ENCODE measurements around the gene MCM3AP. TPM values are rescaled to one million over a fixed set of nuclear protein-coding genes. Genes with fewer than 3 reads are reported as not detected.
"Not testable (repeated sequence)": the region's sequence is repeated elsewhere in the genome, so short reads cannot be mapped to it uniquely, and the experiment has no call there.

The MCM3AP gene
- total RNA-seq, 2 donors from 2014 or later: 52.4 to 66.4 TPM

DNA sequence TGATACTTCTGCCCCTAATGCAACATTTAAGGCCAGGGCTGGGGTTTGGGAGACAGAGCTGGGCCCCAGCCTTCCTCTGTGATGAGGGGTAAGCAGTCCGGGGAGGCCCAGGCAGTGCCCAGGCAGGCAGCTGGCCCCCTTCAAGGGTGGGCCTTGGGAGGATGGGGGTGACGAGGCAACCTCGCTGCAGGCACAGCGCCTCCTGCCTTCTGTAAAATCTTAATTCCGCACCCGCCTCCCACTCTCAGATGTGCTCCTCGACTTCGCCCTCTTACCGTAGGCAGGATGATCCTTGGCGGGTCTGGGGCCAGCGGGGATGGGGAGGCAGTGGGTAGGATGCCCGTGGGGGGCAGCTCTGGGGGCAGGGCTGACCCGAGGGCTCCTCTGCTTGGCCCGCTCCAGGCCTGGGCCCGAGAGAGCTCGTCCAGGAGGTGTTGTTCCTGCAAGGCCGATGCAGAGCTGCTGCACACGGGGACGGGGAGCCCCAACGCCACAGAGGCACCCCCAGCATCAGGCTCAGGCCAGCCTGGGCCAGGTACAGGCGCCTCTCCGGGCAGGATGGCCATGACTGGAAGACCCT, 29.1 kb upstream of the MCM3AP start:
- intact Hi-C loops (cut with DNase I): no loop called here
- no peak for DNase-seq
- no peak for ATAC-seq

DNA sequence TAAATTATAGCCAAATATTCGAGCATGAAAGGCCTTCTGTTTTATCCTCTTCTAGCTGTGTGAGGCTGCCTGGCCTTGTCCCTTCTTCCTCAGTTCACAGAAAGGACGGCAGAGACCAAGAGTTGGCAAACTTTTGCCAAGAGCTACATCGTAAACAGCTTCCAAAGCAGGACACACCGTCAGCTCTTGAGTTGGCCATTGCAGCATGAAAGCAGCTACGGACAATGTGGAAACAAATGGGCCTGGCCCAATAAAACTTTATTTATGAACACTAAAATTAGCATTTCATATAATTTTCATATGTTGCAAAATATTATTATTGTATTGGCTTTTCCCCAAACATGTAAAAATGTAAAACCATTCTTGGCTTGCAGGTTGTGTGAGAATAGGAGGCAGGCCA, 27.5 kb upstream of the MCM3AP start:
- no peak for DNase-seq
- no peak for ATAC-seq
- intact Hi-C loops (cut with DNase I): no loop called here

DNA sequence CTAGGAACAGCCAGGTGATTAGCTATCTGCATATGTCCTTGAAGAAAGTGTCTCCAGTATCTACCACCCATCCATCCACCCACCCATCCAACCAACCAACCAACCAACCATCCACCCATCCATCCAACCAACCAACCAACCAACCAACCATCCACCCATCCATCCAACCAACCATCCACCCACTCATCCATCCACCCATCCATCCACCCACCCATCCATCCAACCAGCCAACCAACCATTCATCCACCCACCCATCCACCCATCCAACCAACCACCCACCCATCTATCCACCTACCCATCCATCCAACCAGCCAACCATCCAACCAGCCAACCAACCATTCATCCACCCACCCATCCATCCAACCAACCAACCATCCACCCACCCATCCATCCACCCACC, 26.2 kb upstream of the MCM3AP start:
- ATAC-seq (no peak), DNase-seq (no peak)
- intact Hi-C loops (cut with DNase I): no loop called here

DNA sequence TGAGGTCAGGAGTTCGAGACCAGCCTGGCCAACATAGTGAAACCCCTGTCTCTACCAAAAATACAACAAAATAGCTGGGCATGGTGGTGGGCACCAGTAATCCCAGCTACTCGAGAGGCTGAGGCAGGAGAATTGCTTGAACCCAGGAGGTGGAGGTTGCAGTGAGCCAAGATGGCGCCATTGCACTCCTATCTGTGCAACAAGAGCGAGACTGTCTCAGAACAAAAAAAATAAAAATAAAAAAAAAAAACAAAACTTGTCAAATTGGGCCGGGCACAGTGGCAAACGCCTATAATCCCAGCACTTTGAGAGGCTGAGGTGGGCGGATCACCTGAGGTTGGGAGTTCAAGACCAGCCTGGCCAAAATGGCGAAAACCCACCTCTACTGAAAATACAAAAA, 24.8 kb upstream of the MCM3AP start:
- DNase-seq; ATAC-seq; intact Hi-C loops (cut with DNase I): not testable (repeated sequence)

DNA sequence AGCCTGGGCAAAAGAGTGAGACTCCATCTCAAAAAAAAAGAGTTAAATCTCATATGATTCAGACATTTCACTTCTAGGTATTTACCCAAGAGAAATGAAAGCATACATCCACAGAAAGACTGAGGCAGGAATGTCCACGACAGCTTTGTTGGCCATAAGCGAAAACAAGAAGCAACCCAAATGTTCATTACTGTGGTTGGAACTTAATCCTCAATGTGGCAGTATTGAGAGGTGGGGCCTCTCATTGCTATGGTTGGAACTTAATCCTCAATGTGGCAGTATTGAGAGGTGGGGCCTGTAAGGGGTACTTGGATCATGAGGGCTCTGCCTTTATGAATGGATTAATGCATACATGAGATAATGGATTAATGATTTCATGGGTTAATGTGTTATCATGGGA, 23.0 kb upstream of the MCM3AP start:
- ATAC-seq (no peak), DNase-seq (no peak)
- intact Hi-C loops (cut with DNase I): no loop called here

DNA sequence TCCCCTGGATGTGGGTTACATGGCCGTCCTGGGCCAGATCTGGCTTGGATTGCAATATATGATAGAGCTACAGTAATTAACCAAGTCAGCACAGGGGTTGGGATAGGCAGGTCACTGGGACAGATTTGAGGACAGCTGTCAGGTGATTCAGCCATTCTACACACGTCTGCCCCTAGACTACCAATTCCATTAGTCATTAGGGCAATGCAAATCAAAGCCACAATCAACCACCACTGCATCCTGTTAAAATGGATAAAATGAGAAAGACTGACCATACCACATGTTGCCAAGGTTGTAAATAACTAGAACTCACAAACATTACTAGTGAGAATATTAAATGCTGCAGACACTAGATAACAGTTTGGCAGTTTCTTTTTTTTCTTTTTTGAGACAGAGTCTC, 22.2 kb upstream of the MCM3AP start:
- intact Hi-C loops (cut with DNase I): no loop called here
- ATAC-seq (no peak), DNase-seq (no peak)

DNA sequence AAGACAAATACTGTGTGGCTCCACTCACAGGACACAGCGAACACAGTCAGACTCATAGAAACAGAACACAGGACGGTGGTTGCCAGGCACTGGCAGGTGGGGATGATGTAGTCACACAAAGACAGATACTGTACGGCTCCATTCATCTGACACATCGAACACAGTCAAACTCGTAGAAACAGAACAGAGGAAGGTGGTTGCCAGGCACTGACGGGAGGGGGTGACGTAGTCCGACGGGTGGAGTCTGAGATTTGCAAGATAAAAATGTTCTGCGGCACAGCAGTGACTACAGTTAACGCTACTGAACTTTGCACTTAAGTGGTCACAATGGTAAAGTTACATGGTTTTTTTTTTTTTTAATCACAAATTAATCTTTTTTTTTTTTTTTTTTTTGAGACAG, 19.5 kb upstream of the MCM3AP start:
- DNase-seq: no peak
- no peak for ATAC-seq
- intact Hi-C loops (cut with DNase I): no loop called here

DNA sequence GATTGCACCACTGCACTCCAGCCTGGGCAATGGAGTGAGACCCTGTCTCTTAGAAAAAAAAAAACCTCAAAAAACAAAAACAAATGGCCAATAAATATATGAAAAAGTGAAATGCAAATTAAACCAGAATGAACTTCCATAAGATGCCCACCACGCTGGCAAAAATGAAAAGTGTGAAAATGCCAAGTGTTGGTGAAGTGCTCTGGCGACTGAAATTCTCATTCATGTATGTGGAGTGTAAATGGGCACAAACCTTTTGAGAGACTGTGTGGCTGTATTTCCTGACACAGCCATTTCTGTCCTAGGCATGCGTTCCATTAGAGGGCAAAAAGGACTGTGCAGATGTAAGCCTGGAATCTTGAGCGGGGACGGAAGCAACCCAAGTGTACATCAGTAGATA, 19.0 kb upstream of the MCM3AP start:
- intact Hi-C loops (cut with DNase I): no loop called here
- no peak for ATAC-seq
- no peak for DNase-seq

DNA sequence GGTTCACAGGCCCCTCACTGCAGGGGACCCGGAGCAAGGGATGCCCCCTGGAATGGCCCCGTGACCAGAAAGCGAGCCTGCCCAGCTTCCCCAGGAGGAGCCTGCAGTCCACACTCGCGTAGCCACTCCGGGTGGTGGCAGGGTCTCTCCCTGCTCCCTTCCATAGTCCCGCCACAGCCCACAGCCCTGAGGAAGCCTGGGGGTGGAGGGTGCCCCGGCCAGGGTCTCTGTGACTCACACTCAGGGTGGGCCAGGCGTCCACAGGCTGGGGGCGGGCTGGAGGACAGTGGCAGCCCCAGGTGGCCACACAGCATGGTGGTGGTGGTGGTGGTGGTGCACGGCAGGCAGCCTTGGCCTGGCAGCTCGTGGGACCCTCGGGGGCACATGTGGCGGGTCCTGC, 16.3 kb upstream of the MCM3AP start:
- no peak for ATAC-seq
- intact Hi-C loops (cut with DNase I): no loop called here
- DNase-seq: no peak

DNA sequence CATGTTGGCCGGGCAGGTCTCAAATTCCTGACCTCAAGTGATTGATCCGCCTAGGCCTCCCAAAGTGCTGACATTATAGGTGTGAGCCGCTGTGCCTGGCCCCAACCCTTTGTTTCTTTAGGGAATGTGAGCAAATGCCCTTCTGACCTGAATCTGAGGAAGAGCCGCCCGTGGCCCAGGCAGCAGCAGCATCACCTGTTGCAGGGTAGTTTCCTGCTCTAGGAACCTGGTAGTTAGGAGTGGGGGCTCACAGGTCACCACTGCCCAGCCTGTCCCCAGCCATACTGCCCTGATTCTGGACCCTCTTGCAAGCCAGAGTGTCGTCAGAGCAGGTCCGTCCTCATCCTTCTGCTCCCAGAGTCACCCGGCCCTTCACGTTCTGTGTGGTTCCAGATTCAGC, 13.8 kb upstream of the MCM3AP start:
- intact Hi-C loops (cut with DNase I): no loop called here
- DNase-seq (no peak), ATAC-seq (no peak)

DNA sequence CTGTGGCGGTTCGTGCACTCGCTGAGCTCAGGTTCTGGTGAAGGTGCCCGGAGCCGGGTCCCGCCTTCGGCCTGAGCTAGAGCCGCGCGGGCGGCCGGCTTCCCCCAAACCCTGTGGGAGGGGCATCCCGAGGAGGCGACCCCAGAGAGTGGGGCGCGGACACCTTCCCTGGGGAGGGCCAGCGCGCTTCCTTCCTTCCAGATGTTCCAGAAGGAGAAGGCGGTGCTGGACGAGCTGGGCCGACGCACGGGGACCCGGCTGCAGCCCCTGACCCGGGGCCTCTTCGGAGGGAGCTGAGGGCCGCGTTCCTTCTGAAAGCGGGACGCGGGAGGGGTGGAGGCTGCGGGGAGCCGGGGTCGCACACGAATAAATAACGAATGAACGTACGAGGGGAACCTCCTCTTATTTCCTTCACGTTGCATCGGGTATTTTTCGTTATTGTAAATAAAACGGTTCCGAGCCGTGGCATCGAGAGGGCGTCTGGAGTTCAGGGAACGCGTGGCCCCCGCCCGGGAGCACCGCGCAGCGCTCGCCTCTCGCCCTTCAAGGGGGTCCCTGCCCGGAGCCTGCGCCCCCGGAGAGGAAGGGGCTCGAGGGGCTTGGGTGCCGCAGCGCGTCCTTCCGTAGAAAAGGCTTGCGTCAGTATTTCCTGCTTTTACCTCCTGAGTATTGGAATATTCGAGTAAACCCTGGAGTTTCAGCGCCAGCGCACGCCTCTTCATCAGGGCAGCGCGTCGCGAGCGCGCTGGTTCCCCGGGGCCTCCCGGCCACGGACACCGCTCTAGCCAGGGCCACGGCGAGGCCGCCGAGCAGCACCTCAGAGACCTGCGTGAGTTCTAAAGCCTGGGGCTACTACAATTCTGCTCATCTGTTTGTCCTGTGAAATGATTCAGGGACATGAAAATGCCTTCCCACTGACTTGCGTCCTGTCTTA, 12.2 kb upstream of the MCM3AP start:
- peak; percentile 54 for DNase-seq
- peak; percentile 18 to 19 for ATAC-seq
- intact Hi-C loops (cut with DNase I): loop anchor here in 1 of 2 donors (1.0 kb wide), 1 partner anchor 11 kb away; the partner anchor contains the start of gene YBEY

DNA sequence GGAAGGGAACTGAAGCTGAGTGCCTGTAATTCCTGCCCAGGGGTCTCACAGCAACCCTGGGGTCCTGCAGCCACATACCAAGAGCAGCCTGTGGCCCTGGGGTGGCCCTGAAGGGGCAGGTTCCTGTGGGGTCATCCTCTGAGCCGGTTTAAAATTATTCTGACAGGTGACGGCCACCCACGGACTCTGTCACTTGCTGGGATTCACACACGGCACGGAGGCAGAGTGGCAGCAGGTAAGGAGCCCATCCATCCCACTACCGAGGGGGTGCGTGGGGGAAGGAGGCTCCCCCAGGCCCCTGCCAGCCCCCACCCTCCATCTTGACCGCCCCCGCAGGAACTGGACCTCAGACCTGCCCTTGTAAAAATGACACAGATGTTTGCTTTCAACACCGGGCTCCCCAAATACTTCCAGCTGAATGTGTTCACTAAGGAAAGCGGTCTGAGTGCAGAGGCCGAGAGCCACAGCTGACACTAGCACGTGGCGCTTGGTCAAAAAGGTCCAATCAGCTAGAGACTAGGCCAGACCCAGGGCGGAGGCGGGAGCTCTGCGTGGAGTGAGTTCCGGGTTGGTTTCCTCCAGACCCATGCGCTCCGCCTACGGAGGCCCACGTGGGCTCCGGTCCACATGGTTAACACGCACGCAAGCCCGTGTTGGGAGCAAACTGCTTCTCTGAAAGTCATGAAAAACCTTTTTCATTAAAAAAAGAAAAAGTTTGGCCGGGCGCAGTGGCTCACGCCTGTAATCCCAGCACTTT, 10.8 kb upstream of the MCM3AP start:
- intact Hi-C loops (cut with DNase I): no loop called here
- ATAC-seq (peak; percentile 91 to 95), DNase-seq (peak; percentile 93)

DNA sequence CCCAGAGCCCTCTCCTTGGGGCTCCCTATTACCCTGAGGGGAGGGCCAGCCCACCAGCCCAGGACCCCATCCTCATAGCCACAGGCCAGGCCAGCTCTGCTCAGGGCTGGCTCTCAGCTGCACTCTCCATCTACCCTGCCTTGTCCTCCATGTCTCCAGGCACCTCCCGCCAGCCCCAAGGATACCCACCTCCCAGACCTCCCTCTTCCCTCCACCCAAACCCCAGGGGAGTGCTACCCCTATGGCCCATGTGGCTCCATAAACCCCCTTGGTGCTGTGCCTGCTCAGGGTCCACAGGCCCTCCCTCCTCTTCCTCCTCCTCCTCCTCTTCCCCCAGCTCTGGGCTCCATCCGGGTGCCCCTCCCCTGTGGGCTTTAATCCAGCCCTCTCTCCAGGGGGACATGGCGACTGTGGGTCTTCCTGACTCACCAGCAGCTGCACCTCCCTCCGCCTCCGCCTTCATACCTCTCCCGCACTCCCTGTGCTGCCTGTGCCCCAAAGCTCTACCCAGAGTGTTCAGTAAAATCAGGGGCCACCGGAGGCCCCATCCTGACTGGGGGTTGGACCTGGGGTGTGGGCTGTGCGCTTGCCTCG, 9.9 kb upstream of the MCM3AP start:
- peak in 1 of 2 donors; percentile 57 for ATAC-seq
- intact Hi-C loops (cut with DNase I): no loop called here
- DNase-seq: peak; percentile 41

DNA sequence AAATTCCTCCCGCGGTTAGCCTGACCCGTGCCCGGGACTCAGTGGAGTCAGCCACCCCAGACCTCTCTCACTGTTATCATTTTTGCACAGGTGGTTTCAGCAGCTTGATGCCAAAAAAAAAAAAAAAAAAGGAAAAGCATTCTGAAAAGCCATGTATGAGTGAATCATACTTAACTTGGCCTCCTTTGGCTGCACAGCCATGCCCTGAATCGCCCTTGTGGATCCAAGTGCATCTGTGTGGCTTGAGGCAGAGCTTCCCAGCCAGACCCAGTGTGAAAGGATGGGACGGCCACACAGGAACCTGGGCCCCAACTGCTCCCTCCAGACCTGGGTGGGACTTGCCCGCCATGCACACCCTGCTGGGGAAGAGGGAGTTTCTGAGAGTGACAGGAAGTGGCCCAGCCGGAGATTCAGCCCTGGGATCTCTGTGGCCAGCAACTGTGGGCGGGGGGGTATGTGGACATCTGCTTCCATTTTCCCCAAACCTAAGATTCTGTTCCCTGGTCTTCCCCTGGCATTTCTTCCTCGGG, 9.3 kb upstream of the MCM3AP start:
- peak in 1 of 2 donors; percentile 32 for ATAC-seq
- DNase-seq: peak; percentile 35
- intact Hi-C loops (cut with DNase I): no loop called here

DNA sequence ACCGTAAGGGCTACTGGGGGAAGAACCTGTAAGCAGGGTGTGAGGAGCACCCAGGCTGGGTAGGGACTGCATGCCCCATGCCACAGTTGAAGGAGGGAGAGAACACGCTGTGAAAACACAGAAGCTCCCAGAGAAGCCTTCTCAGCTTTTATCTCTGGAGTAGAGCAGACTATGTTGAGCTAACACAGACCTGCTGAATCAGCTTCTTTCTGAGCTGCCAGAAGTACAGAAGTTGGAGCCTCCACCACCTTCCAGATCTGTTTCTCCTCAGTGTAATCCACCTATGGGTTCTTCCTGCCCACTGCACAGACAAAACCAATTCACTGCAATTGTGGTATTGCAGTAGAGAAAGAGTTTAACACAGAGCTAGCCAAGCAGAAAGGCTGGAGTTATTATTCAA, 6.2 kb upstream of the MCM3AP start:
- DNase-seq (no peak), ATAC-seq (no peak)

DNA sequence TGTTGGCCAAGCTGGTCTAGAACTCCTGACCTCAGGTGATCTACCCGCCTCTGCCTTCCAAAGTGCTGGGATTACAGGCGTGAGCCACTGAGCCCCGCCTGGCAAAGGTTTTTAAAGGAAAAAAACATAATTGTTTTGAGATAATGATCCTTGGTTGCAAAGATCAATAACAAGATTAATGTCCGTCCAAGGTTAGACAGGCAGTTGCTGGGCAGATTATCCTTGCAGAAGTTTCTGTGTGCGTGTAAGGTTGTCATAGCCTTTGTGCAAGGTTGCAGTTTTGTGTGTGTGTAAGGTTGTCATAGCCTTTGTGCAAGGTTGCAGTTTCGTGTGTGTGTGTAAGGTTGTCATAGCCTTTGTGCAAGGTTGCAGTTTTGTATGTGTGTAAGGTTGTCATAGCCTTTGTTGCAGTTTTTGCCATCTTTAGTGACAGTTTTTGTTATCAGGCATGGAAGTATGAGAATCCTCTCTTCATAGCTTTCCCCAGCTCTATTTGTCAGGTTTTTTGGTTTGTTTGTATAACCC, 4.3 kb upstream of the MCM3AP start:
- DNase-seq (no peak), ATAC-seq (no peak)
- intact Hi-C loops (cut with DNase I): no loop called here

More for the DNA sequence above, 6.2 kb upstream of the MCM3AP start:
- intact Hi-C loops (cut with DNase I): no loop called here

DNA sequence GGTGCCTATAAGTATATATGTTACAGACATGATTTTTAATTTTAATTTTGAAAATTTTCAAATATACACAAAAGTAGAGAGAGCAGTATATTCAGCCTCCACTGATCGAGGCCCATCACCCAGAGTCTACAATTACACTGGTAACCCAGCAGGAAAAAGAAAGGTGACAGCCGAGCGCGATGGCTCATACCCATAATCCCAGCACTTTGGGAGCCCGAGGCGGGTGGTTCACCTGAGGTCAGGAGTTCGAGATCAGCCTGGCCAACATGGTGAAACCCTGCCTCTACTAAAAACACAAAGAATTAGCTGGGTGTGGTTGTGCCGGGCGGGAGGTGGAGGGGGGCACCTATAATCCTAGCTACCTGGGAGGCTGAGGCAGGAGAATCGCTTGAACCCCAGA, 2.1 kb upstream of the MCM3AP start:
- ATAC-seq (no peak), DNase-seq (no peak)
- intact Hi-C loops (cut with DNase I): loop anchor here in 1 of 2 donors (2.0 kb wide), 1 partner anchor 37 kb away; the partner anchor contains the start of gene PCNT

DNA sequence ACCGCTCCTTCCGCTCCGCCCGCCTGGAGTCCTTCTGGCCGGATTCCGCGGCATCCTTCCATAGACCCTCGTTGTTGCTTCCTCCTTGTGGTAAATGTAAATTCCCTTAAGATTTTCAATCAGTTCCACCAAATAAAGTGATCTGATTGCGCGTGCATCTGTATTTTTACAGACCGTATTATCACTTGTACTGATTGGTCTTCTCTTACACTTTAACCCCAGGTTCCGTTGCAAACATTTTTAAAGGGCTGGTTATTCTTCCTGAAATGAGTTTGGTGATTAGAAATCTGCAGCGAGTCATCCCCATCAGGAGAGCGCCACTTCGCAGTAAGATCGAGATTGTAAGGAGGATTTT, 1.2 kb upstream of the MCM3AP start:
- intact Hi-C loops (cut with DNase I): loop anchor here in 1 of 2 donors (1.0 to 2.0 kb wide), 2 partner anchors 11 to 38 kb away; partner anchors contain the start of gene PCNT
- DNase-seq (no peak), ATAC-seq (no peak)
